HEK293 (cell line): ENCODE results near the gene ABHD15.
A peak's percentile ranks its signal among the peaks of the same experiment; 100 is the strongest.

Experiments used
- BCL11B ChIP-seq: fragments of 450-650 bp; formaldehyde crosslinking; IDR thresholded peaks from 2 replicates; pipeline ENCODE4 v1.5.1; 2016; ENCODE audit warnings: low read depth, missing biosample characterization, missing genetic modification characterization
- ELK4 ChIP-seq: IDR thresholded peaks from 2 replicates; pipeline ENCODE4 v1.6.1; 2011; ENCODE audit warnings: mild to moderate bottlenecking, low read depth, low read length, borderline replicate concordance
- FEZF1 ChIP-seq: fragments of 450-650 bp; formaldehyde crosslinking; IDR thresholded peaks from 2 replicates; pipeline ENCODE4 v1.5.1; 2016; ENCODE audit warnings: missing biosample characterization, missing genetic modification characterization
- SETDB1 ChIP-seq: IDR thresholded peaks from one replicate; pipeline ENCODE4 v1.6.1; 2017; ENCODE audit warnings: mild to moderate bottlenecking, low read length, moderate library complexity, mixed read lengths; ENCODE audit not compliant: insufficient read length
- SP3 ChIP-seq: fragments of 450-650 bp; formaldehyde crosslinking; IDR thresholded peaks from 2 replicates; pipeline ENCODE4 v1.5.1; 2016; ENCODE audit warnings: missing biosample characterization, missing genetic modification characterization
- WT1 ChIP-seq: fragments of 450-650 bp; formaldehyde crosslinking; IDR thresholded peaks from 2 replicates; pipeline ENCODE4 v1.5.1; 2016; ENCODE audit warnings: missing biosample characterization, missing genetic modification characterization
- ZBTB17 ChIP-seq: fragments of 450-650 bp; formaldehyde crosslinking; IDR thresholded peaks from 2 replicates; pipeline ENCODE4 v1.5.1; 2016; ENCODE audit warnings: missing biosample characterization, missing genetic modification characterization
- ZBTB20 ChIP-seq: fragments of 450-650 bp; formaldehyde crosslinking; IDR thresholded peaks from 2 replicates; pipeline ENCODE4 v1.5.1; 2016; ENCODE audit warnings: missing biosample characterization, missing genetic modification characterization
- ZBTB21 ChIP-seq: fragments of 450-650 bp; formaldehyde crosslinking; IDR thresholded peaks from 2 replicates; pipeline ENCODE4 v1.5.1; 2017; ENCODE audit warnings: missing biosample characterization, missing genetic modification characterization
- ZBTB6 ChIP-seq: fragments of 450-650 bp; formaldehyde crosslinking; IDR thresholded peaks from 2 replicates; pipeline ENCODE4 v1.5.1; 2017; ENCODE audit warnings: missing biosample characterization, missing genetic modification characterization
- ZFHX2 ChIP-seq: fragments of 450-650 bp; formaldehyde crosslinking; conservative IDR thresholded peaks from 2 replicates; pipeline ENCODE4 v1.5.1; 2016; ENCODE audit warnings: missing biosample characterization, missing genetic modification characterization
- ZNF221 ChIP-seq: fragments of 450-650 bp; formaldehyde crosslinking; IDR thresholded peaks from 2 replicates; pipeline ENCODE4 v1.5.1; 2017; ENCODE audit warnings: missing biosample characterization, missing genetic modification characterization, borderline replicate concordance
- ZNF274 ChIP-seq, 2 experiments: fragments of 200-500 bp in 1 of 2; fragments of 450-650 bp in 1 of 2; sonication (Bioruptor generic) in 1 of 2; formaldehyde crosslinking in 1 of 2; IDR thresholded peaks; 2 replicates each; pipeline versions ENCODE4 v1.5.1 to v1.6.1; 2014 to 2016; ENCODE audit warnings: borderline replicate concordance in 1 of 2, inconsistent platforms in 1 of 2, low read length in 1 of 2, missing biosample characterization in 1 of 2, missing genetic modification characterization in 1 of 2
- ZNF350 ChIP-seq: fragments of 450-650 bp; formaldehyde crosslinking; IDR thresholded peaks from 2 replicates; pipeline ENCODE4 v1.5.0; 2017; ENCODE audit warnings: missing biosample characterization, mild to moderate bottlenecking, missing genetic modification characterization
- ZNF426 ChIP-seq: fragments of 450-650 bp; formaldehyde crosslinking; IDR thresholded peaks from 2 replicates; pipeline ENCODE4 v1.5.1; 2017; ENCODE audit warnings: missing biosample characterization, missing genetic modification characterization, mild to moderate bottlenecking, inconsistent platforms, moderate library complexity
- ZNF600 ChIP-seq: fragments of 450-650 bp; formaldehyde crosslinking; IDR thresholded peaks from 2 replicates; pipeline ENCODE4 v1.5.1; 2016; ENCODE audit warnings: missing biosample characterization, missing genetic modification characterization
- ZNF639 ChIP-seq: fragments of 450-650 bp; formaldehyde crosslinking; IDR thresholded peaks from 2 replicates; pipeline ENCODE4 v1.5.1; 2016; ENCODE audit warnings: missing biosample characterization, missing genetic modification characterization
- ZNF658 ChIP-seq: fragments of 450-650 bp; formaldehyde crosslinking; IDR thresholded peaks from 2 replicates; pipeline ENCODE4; 2016; ENCODE audit warnings: missing biosample characterization, missing genetic modification characterization
- ZNF692 ChIP-seq: fragments of 450-650 bp; formaldehyde crosslinking; IDR thresholded peaks from 2 replicates; pipeline ENCODE4 v1.5.1; 2016; ENCODE audit warnings: missing biosample characterization, missing genetic modification characterization
- ZNF707 ChIP-seq: fragments of 450-650 bp; formaldehyde crosslinking; IDR thresholded peaks from 2 replicates; pipeline ENCODE4 v1.5.1; 2016; ENCODE audit warnings: missing biosample characterization, missing genetic modification characterization
- ZNF747 ChIP-seq: fragments of 450-650 bp; formaldehyde crosslinking; IDR thresholded peaks from 2 replicates; pipeline ENCODE4 v1.5.1; 2016; ENCODE audit warnings: missing biosample characterization, missing genetic modification characterization
- ZNF76 ChIP-seq: fragments of 450-650 bp; formaldehyde crosslinking; IDR thresholded peaks from 2 replicates; pipeline ENCODE4; 2016; ENCODE audit warnings: low read depth, missing biosample characterization, missing genetic modification characterization, borderline replicate concordance
- ZNF792 ChIP-seq: fragments of 450-650 bp; formaldehyde crosslinking; IDR thresholded peaks from 2 replicates; pipeline ENCODE4 v1.5.1; 2016; ENCODE audit warnings: missing biosample characterization, missing genetic modification characterization
- ZXDB ChIP-seq: fragments of 450-650 bp; formaldehyde crosslinking; IDR thresholded peaks from 2 replicates; pipeline ENCODE4 v1.5.1; 2016; ENCODE audit warnings: missing biosample characterization, missing genetic modification characterization
- TF ChIP-seq, protein P1 (sequence below): fragments of 450-650 bp; IDR thresholded peaks from 2 replicates; pipeline ENCODE4 v1.5.1; 2018; ENCODE audit warnings: missing biosample characterization, mild to moderate bottlenecking, missing genetic modification characterization
- TF ChIP-seq, protein P2 (sequence below): fragments of 450-650 bp; formaldehyde crosslinking; IDR thresholded peaks from 2 replicates; pipeline ENCODE4 v1.5.1; 2016; ENCODE audit warnings: missing biosample characterization, missing genetic modification characterization, borderline replicate concordance

Gene ABHD15

DNA sequence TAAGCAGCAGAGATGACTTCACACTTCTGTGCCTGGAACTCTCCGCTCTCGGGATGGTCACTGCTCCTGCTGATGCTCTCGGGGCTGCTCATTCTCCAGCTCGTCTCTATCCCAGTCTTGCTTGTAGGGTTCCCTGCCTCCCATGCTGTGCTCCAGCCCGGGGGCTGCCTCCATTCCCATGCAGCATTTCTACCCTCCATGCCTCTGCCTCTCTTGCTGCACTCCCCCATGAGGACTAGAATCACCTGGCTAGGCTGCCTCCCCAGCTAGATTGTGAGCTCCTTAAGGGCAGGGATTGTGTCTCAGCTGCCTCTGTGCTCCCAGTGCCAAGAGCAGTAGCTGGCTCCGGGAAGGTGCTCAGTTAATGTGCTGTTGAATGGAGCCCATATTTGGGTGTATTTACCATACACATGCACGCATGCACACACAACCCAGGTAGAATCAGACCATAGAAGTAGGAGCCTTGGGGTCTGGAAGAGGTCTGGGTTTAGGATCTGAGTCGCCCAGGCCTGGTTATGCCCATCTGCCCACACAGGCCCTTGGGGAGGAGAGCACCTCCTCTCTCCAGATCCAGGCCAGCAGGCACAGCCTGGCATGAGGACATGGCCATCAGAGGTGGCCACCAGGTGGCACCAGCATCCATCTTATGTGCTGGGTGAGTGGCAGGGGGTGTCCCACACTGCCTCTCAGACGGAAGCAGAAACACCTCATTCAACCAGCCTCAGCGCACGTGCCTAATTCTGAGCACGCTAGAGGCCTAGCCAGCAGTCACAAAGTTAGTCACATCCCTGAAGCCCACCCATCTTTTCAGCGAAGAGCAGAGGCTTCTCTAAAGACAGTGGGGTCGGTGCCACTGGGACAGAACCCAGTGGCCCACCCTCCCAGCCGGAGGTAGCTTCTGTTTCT, 13.3 kb upstream of the ABHD15 start (continued):
- no peak for TF ChIP-seq ZNF639
- no peak for TF ChIP-seq BCL11B
- no peak for TF ChIP-seq FEZF1 (tag by site-specific recombination)
- TF ChIP-seq ZNF221 (tag by site-specific recombination), result no peak
- no peak for TF ChIP-seq ZNF747 (tag by site-specific recombination)
- peak; percentile 40 for TF ChIP-seq ZNF600 (tag by site-specific recombination)
- no peak for TF ChIP-seq ZBTB20
- peak; percentile 23; the same call in 1 of the 2 replicates for TF ChIP-seq ZFHX2 (tag by site-specific recombination)
- no peak for TF ChIP-seq ZBTB6 (tag by site-specific recombination)
- TF ChIP-seq WT1 (tag by site-specific recombination), result 0 out of 2 replicates have a peak, but pooled peaks have one; percentile 9
- TF ChIP-seq, protein P1, sequence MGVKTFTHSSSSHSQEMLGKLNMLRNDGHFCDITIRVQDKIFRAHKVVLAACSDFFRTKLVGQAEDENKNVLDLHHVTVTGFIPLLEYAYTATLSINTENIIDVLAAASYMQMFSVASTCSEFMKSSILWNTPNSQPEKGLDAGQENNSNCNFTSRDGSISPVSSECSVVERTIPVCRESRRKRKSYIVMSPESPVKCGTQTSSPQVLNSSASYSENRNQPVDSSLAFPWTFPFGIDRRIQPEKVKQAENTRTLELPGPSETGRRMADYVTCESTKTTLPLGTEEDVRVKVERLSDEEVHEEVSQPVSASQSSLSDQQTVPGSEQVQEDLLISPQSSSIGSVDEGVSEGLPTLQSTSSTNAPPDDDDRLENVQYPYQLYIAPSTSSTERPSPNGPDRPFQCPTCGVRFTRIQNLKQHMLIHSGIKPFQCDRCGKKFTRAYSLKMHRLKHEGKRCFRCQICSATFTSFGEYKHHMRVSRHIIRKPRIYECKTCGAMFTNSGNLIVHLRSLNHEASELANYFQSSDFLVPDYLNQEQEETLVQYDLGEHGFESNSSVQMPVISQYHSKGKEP (tag by site-specific recombination), result no peak
- TF ChIP-seq ELK4, result no peak
- no peak for TF ChIP-seq ZNF426 (tag by site-specific recombination)
- no peak for TF ChIP-seq ZXDB (tag by site-specific recombination)
- no peak for TF ChIP-seq ZNF274 (IDR thresholded peaks at IDR 0.05; ENCODE audit: low read length)
- no peak for TF ChIP-seq ZNF274 (tag by site-specific recombination; IDR thresholded peaks at IDR 0.05; ENCODE audit: borderline replicate concordance)
- no peak for TF ChIP-seq ZNF658
- no peak for TF ChIP-seq ZNF707
- no peak for TF ChIP-seq SETDB1
- no peak for TF ChIP-seq ZBTB21 (tag by site-specific recombination)
- peak; percentile 57 for TF ChIP-seq ZBTB17 (tag by site-specific recombination)
- no peak for TF ChIP-seq ZNF350 (tag by site-specific recombination)
- no peak for TF ChIP-seq ZNF792 (tag by site-specific recombination)
- TF ChIP-seq, protein P2, sequence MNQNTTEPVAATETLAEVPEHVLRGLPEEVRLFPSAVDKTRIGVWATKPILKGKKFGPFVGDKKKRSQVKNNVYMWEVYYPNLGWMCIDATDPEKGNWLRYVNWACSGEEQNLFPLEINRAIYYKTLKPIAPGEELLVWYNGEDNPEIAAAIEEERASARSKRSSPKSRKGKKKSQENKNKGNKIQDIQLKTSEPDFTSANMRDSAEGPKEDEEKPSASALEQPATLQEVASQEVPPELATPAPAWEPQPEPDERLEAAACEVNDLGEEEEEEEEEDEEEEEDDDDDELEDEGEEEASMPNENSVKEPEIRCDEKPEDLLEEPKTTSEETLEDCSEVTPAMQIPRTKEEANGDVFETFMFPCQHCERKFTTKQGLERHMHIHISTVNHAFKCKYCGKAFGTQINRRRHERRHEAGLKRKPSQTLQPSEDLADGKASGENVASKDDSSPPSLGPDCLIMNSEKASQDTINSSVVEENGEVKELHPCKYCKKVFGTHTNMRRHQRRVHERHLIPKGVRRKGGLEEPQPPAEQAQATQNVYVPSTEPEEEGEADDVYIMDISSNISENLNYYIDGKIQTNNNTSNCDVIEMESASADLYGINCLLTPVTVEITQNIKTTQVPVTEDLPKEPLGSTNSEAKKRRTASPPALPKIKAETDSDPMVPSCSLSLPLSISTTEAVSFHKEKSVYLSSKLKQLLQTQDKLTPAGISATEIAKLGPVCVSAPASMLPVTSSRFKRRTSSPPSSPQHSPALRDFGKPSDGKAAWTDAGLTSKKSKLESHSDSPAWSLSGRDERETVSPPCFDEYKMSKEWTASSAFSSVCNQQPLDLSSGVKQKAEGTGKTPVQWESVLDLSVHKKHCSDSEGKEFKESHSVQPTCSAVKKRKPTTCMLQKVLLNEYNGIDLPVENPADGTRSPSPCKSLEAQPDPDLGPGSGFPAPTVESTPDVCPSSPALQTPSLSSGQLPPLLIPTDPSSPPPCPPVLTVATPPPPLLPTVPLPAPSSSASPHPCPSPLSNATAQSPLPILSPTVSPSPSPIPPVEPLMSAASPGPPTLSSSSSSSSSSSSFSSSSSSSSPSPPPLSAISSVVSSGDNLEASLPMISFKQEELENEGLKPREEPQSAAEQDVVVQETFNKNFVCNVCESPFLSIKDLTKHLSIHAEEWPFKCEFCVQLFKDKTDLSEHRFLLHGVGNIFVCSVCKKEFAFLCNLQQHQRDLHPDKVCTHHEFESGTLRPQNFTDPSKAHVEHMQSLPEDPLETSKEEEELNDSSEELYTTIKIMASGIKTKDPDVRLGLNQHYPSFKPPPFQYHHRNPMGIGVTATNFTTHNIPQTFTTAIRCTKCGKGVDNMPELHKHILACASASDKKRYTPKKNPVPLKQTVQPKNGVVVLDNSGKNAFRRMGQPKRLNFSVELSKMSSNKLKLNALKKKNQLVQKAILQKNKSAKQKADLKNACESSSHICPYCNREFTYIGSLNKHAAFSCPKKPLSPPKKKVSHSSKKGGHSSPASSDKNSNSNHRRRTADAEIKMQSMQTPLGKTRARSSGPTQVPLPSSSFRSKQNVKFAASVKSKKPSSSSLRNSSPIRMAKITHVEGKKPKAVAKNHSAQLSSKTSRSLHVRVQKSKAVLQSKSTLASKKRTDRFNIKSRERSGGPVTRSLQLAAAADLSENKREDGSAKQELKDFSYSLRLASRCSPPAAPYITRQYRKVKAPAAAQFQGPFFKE (tag by site-specific recombination), result no peak
- TF ChIP-seq SP3 (tag by site-specific recombination), result no peak
- TF ChIP-seq ZNF692 (tag by site-specific recombination), result peak; percentile 36; the same call in 1 of the 2 replicates
- TF ChIP-seq ZNF76 (tag by site-specific recombination), result peak; percentile 71; the same call in 1 of the 2 replicates
